Fibroblast of lung (primary cell): ENCODE data around the gene CCR7.

ENCODE experiments used
- CTCF ChIP-seq, 2 donors: IDR thresholded peaks in 1 of 2; conservative IDR thresholded peaks in 1 of 2; 1 replicate in 1 of 2; 2 replicates in 1 of 2; pipeline ENCODE4 v1.5.1; 2011 to 2012; ENCODE audit warnings: low read length in 2 of 2, control low read depth in 1 of 2, inconsistent platforms in 1 of 2, low read depth in 1 of 2, mild to moderate bottlenecking in 1 of 2
- EZH2 ChIP-seq: IDR thresholded peaks from 2 replicates; pipeline ENCODE4 v1.5.1; 2012; ENCODE audit warnings: low read length, control low read depth, mild to moderate bottlenecking; ENCODE audit errors: missing control alignments

- TF ChIP-seq CTCF (conservative IDR thresholded peaks at IDR 0.05 in 1 of 2, IDR thresholded peaks at IDR 0.05 in 1 of 2; ENCODE audit: low read depth in 1 of 2, low read length in 2 of 2) (no peak), EZH2 (no peak)
Measured at GRCh38 chr17:40564883-40565768, at the start of gene CCR7.
